CD4-positive, alpha-beta T cell (primary cell): Measurements from ENCODE around the gene RNF114. TPM values are rescaled to one million over a fixed set of nuclear protein-coding genes. Genes with fewer than 3 reads are reported as not detected.
A peak's percentile ranks its signal among the peaks of the same experiment; 100 is the strongest.

Experiments
- ATAC-seq: fragments of 200-7000 bp; cut with Tn5 transposase; one replicate; pipeline ENCODE4 v1.10.0; 2022; ENCODE audit warnings: mild to moderate bottlenecking; ENCODE audit not compliant: poor library complexity
- CTCF ChIA-PET: fragments of 350-600 bp; sonication (Branson Sonifier 250); formaldehyde crosslinking; loops from one replicate; lab custom pipeline; 2021; ENCODE audit warnings: antibody characterized with exemption, inconsistent platforms; lab: Charles Lee
- POLR2A ChIA-PET: fragments of 350-600 bp; sonication (Branson Sonifier 250); formaldehyde crosslinking; loops from one replicate; lab custom pipeline; 2021; ENCODE audit warnings: antibody characterized with exemption, inconsistent platforms; lab: Charles Lee
- DNase-seq, 14 experiments: peaks; one replicate each; pipeline ENCODE4 v3.0.0-alpha.2; 2013 to 2020; ENCODE audit warnings: mixed read lengths in 2 of 14
- H3K27ac ChIP-seq, 2 donors: one replicate each; pipeline versions ENCODE4 v1.5.1 to v1.7.0; 2013; ENCODE audit warnings: low read length in 2 of 2, low read depth in 1 of 2, mild to moderate bottlenecking in 1 of 2
- H3K27me3 ChIP-seq, 2 experiments: 1 replicate in 1 of 2; 2 replicates in 1 of 2; pipeline versions ENCODE4 v1.6.1 to v1.7.0; 2013; ENCODE audit warnings: low read length in 2 of 2, control low read depth in 1 of 2, mild to moderate bottlenecking in 1 of 2, moderate library complexity in 1 of 2; ENCODE audit not compliant: insufficient read depth in 2 of 2, control insufficient read depth in 1 of 2
- H3K36me3 ChIP-seq: one replicate; pipeline ENCODE4 v1.6.1; 2013; ENCODE audit warnings: low read length, control low read depth; ENCODE audit not compliant: insufficient read depth
- H3K4me1 ChIP-seq: one replicate; pipeline ENCODE4 v1.6.1; 2013; ENCODE audit warnings: low read length, control low read depth; ENCODE audit not compliant: insufficient read depth
- H3K4me3 ChIP-seq: one replicate; pipeline ENCODE4 v1.5.1; 2013; ENCODE audit warnings: mild to moderate bottlenecking, low read length, moderate library complexity
- H3K9me3 ChIP-seq, 2 experiments: 1 replicate in 1 of 2; 2 replicates in 1 of 2; pipeline versions ENCODE4 v1.6.1 to v1.7.0; 2013; ENCODE audit warnings: low read length in 2 of 2, mild to moderate bottlenecking in 2 of 2, control low read depth in 1 of 2, moderate library complexity in 1 of 2; ENCODE audit not compliant: control insufficient read depth in 1 of 2, insufficient read depth in 1 of 2
- H3K27ac Mint-ChIP-seq: one replicate; pipeline ENCODE4 v1.8.0; 2020; ENCODE audit warnings: mixed read lengths
- H3K27me3 Mint-ChIP-seq: one replicate; pipeline ENCODE4 v1.8.0; 2021; ENCODE audit warnings: mixed read lengths
- H3K36me3 Mint-ChIP-seq: one replicate; pipeline ENCODE4 v1.8.0; 2021; ENCODE audit warnings: low read depth, mixed read lengths
- H3K4me1 Mint-ChIP-seq: one replicate; pipeline ENCODE4 v1.8.0; 2021; ENCODE audit warnings: low read depth, mixed read lengths
- H3K4me3 Mint-ChIP-seq: one replicate; pipeline ENCODE4 v1.8.0; 2020; ENCODE audit warnings: mild to moderate bottlenecking, mixed read lengths
- H3K9me3 Mint-ChIP-seq: one replicate; pipeline ENCODE4 v1.8.0; 2020; ENCODE audit warnings: mixed read lengths
- intact Hi-C, 2 experiments: fragments of 100-400 bp; cut with DNase I in 1 of 2; cut with micrococcal nuclease in 1 of 2; formaldehyde crosslinking; loops; one replicate each; pipeline versions ENCODE4 v1.15.1 to v1.9.0; 2023 to 2025; cut with DNase I, micrococcal nuclease
- total RNA-seq, 174 experiments: library from RNA in 2 of 174; stranded (reverse) in 2 of 174; gene quantifications; one replicate each; pipeline ENCODE4 v1.2.3 and lab custom pipeline; 2021 to 2026
- TF ChIP-seq, protein P1 (sequence below): fragments of 200-600 bp; IDR thresholded peaks from one replicate; pipeline ENCODE4 v1.8.0; 2022; ENCODE audit warnings: antibody characterized with exemption, mild to moderate bottlenecking

The RNF114 gene
- total RNA-seq, 2 experiments from 2014 or later: 129 to 132 TPM

- no peak overlapping the region for H3K27ac ChIP-seq
- TF ChIP-seq, protein P1, sequence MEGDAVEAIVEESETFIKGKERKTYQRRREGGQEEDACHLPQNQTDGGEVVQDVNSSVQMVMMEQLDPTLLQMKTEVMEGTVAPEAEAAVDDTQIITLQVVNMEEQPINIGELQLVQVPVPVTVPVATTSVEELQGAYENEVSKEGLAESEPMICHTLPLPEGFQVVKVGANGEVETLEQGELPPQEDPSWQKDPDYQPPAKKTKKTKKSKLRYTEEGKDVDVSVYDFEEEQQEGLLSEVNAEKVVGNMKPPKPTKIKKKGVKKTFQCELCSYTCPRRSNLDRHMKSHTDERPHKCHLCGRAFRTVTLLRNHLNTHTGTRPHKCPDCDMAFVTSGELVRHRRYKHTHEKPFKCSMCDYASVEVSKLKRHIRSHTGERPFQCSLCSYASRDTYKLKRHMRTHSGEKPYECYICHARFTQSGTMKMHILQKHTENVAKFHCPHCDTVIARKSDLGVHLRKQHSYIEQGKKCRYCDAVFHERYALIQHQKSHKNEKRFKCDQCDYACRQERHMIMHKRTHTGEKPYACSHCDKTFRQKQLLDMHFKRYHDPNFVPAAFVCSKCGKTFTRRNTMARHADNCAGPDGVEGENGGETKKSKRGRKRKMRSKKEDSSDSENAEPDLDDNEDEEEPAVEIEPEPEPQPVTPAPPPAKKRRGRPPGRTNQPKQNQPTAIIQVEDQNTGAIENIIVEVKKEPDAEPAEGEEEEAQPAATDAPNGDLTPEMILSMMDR: no peak
- ATAC-seq (no peak), DNase-seq (no peak)
- intact Hi-C loops: no loop called here
- Mint-ChIP-seq H3K9me3 (no peaks in the 10 kb centered on the region), H3K27me3 (no peaks in the 10 kb centered on the region), H3K4me3 (no peak overlapping the region), H3K27ac (no peak overlapping the region), H3K4me1 (peaks cover 15% of the 10 kb centered on the region), H3K36me3 (no peaks in the 10 kb centered on the region)
- H3K4me3 ChIP-seq: no peak overlapping the region
- H3K27me3 ChIP-seq: no peaks in the 10 kb centered on the region
- CTCF ChIA-PET: interaction anchor here (1.1 kb wide), 1 partner anchor 8 kb away, joined by 4 read pairs; no protein-coding TSS in a partner anchor
- POLR2A ChIA-PET: no interaction called here
- peaks cover 16% of the 10 kb centered on the region for H3K4me1 ChIP-seq
- no peaks in the 10 kb centered on the region for H3K36me3 ChIP-seq
- no peaks in the 10 kb centered on the region for H3K9me3 ChIP-seq
Measured at GRCh38 chr20:49896204-49896603, 40.0 kb upstream of the RNF114 start.

- Mint-ChIP-seq H3K27ac (no peak overlapping the region), H3K4me3 (no peak overlapping the region), H3K9me3 (no peaks in the 10 kb centered on the region), H3K36me3 (peaks cover 24% of the 10 kb centered on the region), H3K27me3 (no peaks in the 10 kb centered on the region), H3K4me1 (peaks cover 6% of the 10 kb centered on the region)
- ChIA-PET CTCF (interaction anchor here (0.9 kb wide), 1 partner anchor 11 kb away, joined by 5 read pairs; no protein-coding TSS in a partner anchor), POLR2A (no interaction called here)
- no peak for ATAC-seq
- DNase-seq: no peak
- Histone ChIP-seq H3K4me3 (no peak overlapping the region), H3K4me1 (no peaks in the 10 kb centered on the region), H3K27ac (no peak overlapping the region), H3K36me3 (peaks cover 13% of the 10 kb centered on the region), H3K27me3 (no peaks in the 10 kb centered on the region), H3K9me3 (no peaks in the 10 kb centered on the region)
- TF ChIP-seq, protein P1: no peak
- intact Hi-C loops: no loop called here
Measured at GRCh38 chr20:49899541-49900383, 36.4 kb upstream of the RNF114 start.

- Mint-ChIP-seq H3K4me3 (no peak overlapping the region), H3K27me3 (no peaks in the 10 kb centered on the region)
- CTCF ChIA-PET: no interaction called here
Measured at GRCh38 chr20:49901588-49901987, 34.6 kb upstream of the RNF114 start.

More at GRCh38 chr20:49901588-49901987, 34.6 kb upstream of the RNF114 start:
- H3K9me3 ChIP-seq: no peaks in the 10 kb centered on the region
- H3K27ac ChIP-seq: no peak overlapping the region
- Mint-ChIP-seq H3K27ac (no peak overlapping the region), H3K9me3 (no peaks in the 10 kb centered on the region), H3K4me1 (peaks cover 6% of the 10 kb centered on the region), H3K36me3 (peaks cover 40% of the 10 kb centered on the region)
- TF ChIP-seq, protein P1: no peak
- no peaks in the 10 kb centered on the region for H3K27me3 ChIP-seq
- H3K4me1 ChIP-seq: no peaks in the 10 kb centered on the region
- ATAC-seq: no peak
- peak in 1 of 14 experiments; percentile 2 for DNase-seq
- peaks cover 31% of the 10 kb centered on the region for H3K36me3 ChIP-seq
- intact Hi-C loops: no loop called here
- H3K4me3 ChIP-seq: no peak overlapping the region
- POLR2A ChIA-PET: interaction anchor here (0.7 kb wide), 1 partner anchor 671 kb away, joined by 3 read pairs; no protein-coding TSS in a partner anchor
